ENCODE results near the gene HES5.

Gene HES5

GRCh38 chr1:2496087-2496622, 33.9 kb downstream of the HES5 start:
- in situ Hi-C loops (cut with MboI; ENCODE audit: low sequenced_read_pairs): no loop called here
- H3K9me3 ChIP-seq: no peaks in the 10 kb centered on the region
- no peaks in the 10 kb centered on the region for H3K4me1 ChIP-seq
- no peak overlapping the region for H3K4me3 ChIP-seq
- H3K27me3 ChIP-seq (ENCODE audit: low read depth): peaks cover 11% of the 10 kb centered on the region
- no peak for DNase-seq (ENCODE audit: low spot score in 2 of 2)
- no peaks in the 10 kb centered on the region for H3K36me3 ChIP-seq (replicated peaks)

- Histone ChIP-seq H3K27me3 (ENCODE audit: low read depth) (peaks cover 14% of the 10 kb centered on the region), H3K9me3 (no peaks in the 10 kb centered on the region), H3K4me1 (no peaks in the 10 kb centered on the region), H3K4me3 (no peak overlapping the region), H3K36me3 (replicated peaks) (no peaks in the 10 kb centered on the region)
- DNase-seq (ENCODE audit: low spot score in 2 of 2): no peak
- in situ Hi-C loops (cut with MboI; ENCODE audit: low sequenced_read_pairs): no loop called here
Measured at GRCh38 chr1:2495546-2495945, 34.5 kb downstream of the HES5 start.

- in situ Hi-C loops (cut with MboI; ENCODE audit: low sequenced_read_pairs): no loop called here
- DNase-seq (ENCODE audit: low spot score in 2 of 2): no peak
- Histone ChIP-seq H3K36me3 (replicated peaks) (no peaks in the 10 kb centered on the region), H3K4me3 (no peak overlapping the region), H3K27me3 (ENCODE audit: low read depth) (peaks cover 17% of the 10 kb centered on the region), H3K9me3 (no peaks in the 10 kb centered on the region), H3K4me1 (no peaks in the 10 kb centered on the region)
Measured at GRCh38 chr1:2495026-2495425, 35.0 kb downstream of the HES5 start.

- no peaks in the 10 kb centered on the region for H3K36me3 ChIP-seq (replicated peaks)
- in situ Hi-C loops (cut with MboI; ENCODE audit: low sequenced_read_pairs): no loop called here
- H3K4me1 ChIP-seq: no peaks in the 10 kb centered on the region
- peak in 1 of 2 experiments; percentile 39 for DNase-seq (ENCODE audit: low spot score in 2 of 2)
- H3K4me3 ChIP-seq: no peak overlapping the region
- H3K27me3 ChIP-seq (ENCODE audit: low read depth): peaks cover 17% of the 10 kb centered on the region
- no peaks in the 10 kb centered on the region for H3K9me3 ChIP-seq
Measured at GRCh38 chr1:2494323-2494693, 35.8 kb downstream of the HES5 start.

GRCh38 chr1:2493691-2494322, 36.3 kb downstream of the HES5 start:
- DNase-seq (ENCODE audit: low spot score in 2 of 2): no peak
- Histone ChIP-seq H3K36me3 (replicated peaks) (no peaks in the 10 kb centered on the region), H3K27me3 (ENCODE audit: low read depth) (peaks cover 17% of the 10 kb centered on the region), H3K4me1 (no peaks in the 10 kb centered on the region), H3K9me3 (peaks cover 2% of the 10 kb centered on the region; the same call in 1 of the 2 replicates), H3K4me3 (no peak overlapping the region)
- in situ Hi-C loops (cut with MboI; ENCODE audit: low sequenced_read_pairs): no loop called here

GRCh38 chr1:2493218-2493617, 36.8 kb downstream of the HES5 start:
- no peaks in the 10 kb centered on the region for H3K36me3 ChIP-seq (replicated peaks)

GRCh38 chr1:2492091-2492490, 38.0 kb downstream of the HES5 start:
- Histone ChIP-seq H3K36me3 (replicated peaks) (no peaks in the 10 kb centered on the region), H3K4me3 (no peak overlapping the region), H3K9me3 (peaks cover 5% of the 10 kb centered on the region; the same call in 1 of the 2 replicates), H3K4me1 (no peaks in the 10 kb centered on the region), H3K27me3 (ENCODE audit: low read depth) (peaks cover 17% of the 10 kb centered on the region)
- no peak for DNase-seq (ENCODE audit: low spot score in 2 of 2)
- in situ Hi-C loops (cut with MboI; ENCODE audit: low sequenced_read_pairs): no loop called here

More at GRCh38 chr1:2493218-2493617, 36.8 kb downstream of the HES5 start:
- Histone ChIP-seq H3K27me3 (ENCODE audit: low read depth) (peaks cover 17% of the 10 kb centered on the region), H3K4me3 (no peak overlapping the region), H3K4me1 (no peaks in the 10 kb centered on the region), H3K9me3 (peaks cover 5% of the 10 kb centered on the region; the same call in 1 of the 2 replicates)
- in situ Hi-C loops (cut with MboI; ENCODE audit: low sequenced_read_pairs): no loop called here
- DNase-seq (ENCODE audit: low spot score in 2 of 2): no peak

GRCh38 chr1:2489615-2490014, 40.4 kb downstream of the HES5 start:
- Histone ChIP-seq H3K4me3 (no peak overlapping the region), H3K27me3 (ENCODE audit: low read depth) (peaks cover 17% of the 10 kb centered on the region), H3K9me3 (peaks cover 5% of the 10 kb centered on the region; the same call in 1 of the 2 replicates), H3K36me3 (replicated peaks) (no peaks in the 10 kb centered on the region), H3K4me1 (no peaks in the 10 kb centered on the region)
- in situ Hi-C loops (cut with MboI; ENCODE audit: low sequenced_read_pairs): no loop called here
- no peak for DNase-seq (ENCODE audit: low spot score in 2 of 2)

GRCh38 chr1:2488688-2489087, 41.4 kb downstream of the HES5 start:
- Histone ChIP-seq H3K9me3 (peaks cover 5% of the 10 kb centered on the region; the same call in 1 of the 2 replicates), H3K4me1 (no peaks in the 10 kb centered on the region), H3K27me3 (ENCODE audit: low read depth) (peaks cover 17% of the 10 kb centered on the region), H3K36me3 (replicated peaks) (no peaks in the 10 kb centered on the region), H3K4me3 (no peak overlapping the region)
- DNase-seq (ENCODE audit: low spot score in 2 of 2): no peak
- in situ Hi-C loops (cut with MboI; ENCODE audit: low sequenced_read_pairs): no loop called here

GRCh38 chr1:2486558-2486957, 43.5 kb downstream of the HES5 start:
- no peak for DNase-seq (ENCODE audit: low spot score in 2 of 2)
- Histone ChIP-seq H3K36me3 (replicated peaks) (no peaks in the 10 kb centered on the region), H3K9me3 (peaks cover 5% of the 10 kb centered on the region; the same call in 1 of the 2 replicates), H3K4me1 (no peaks in the 10 kb centered on the region), H3K27me3 (ENCODE audit: low read depth) (peaks cover 9% of the 10 kb centered on the region), H3K4me3 (no peak overlapping the region)
- in situ Hi-C loops (cut with MboI; ENCODE audit: low sequenced_read_pairs): no loop called here

- H3K4me3 ChIP-seq: no peak overlapping the region
- DNase-seq (ENCODE audit: low spot score in 2 of 2): no peak
- peaks cover 5% of the 10 kb centered on the region for H3K27me3 ChIP-seq (ENCODE audit: low read depth)
- no peaks in the 10 kb centered on the region for H3K4me1 ChIP-seq
- in situ Hi-C loops (cut with MboI; ENCODE audit: low sequenced_read_pairs): no loop called here
- peaks cover 5% of the 10 kb centered on the region; the same call in 1 of the 2 replicates for H3K9me3 ChIP-seq
- H3K36me3 ChIP-seq (replicated peaks): no peaks in the 10 kb centered on the region
Measured at GRCh38 chr1:2486041-2486440, 44.0 kb downstream of the HES5 start.

GRCh38 chr1:2483970-2484369, 46.1 kb downstream of the HES5 start:
- Histone ChIP-seq H3K4me3 (no peak overlapping the region), H3K36me3 (replicated peaks) (no peaks in the 10 kb centered on the region), H3K4me1 (no peaks in the 10 kb centered on the region), H3K27me3 (ENCODE audit: low read depth) (no peaks in the 10 kb centered on the region), H3K9me3 (peaks cover 4% of the 10 kb centered on the region; the same call in 1 of the 2 replicates)
- no peak for DNase-seq (ENCODE audit: low spot score in 2 of 2)
- in situ Hi-C loops (cut with MboI; ENCODE audit: low sequenced_read_pairs): no loop called here

- H3K36me3 ChIP-seq (replicated peaks): no peaks in the 10 kb centered on the region
- DNase-seq (ENCODE audit: low spot score in 2 of 2): no peak
- no peaks in the 10 kb centered on the region for H3K4me1 ChIP-seq
- H3K9me3 ChIP-seq: no peaks in the 10 kb centered on the region
- in situ Hi-C loops (cut with MboI; ENCODE audit: low sequenced_read_pairs): no loop called here
- H3K4me3 ChIP-seq: no peak overlapping the region
- no peaks in the 10 kb centered on the region for H3K27me3 ChIP-seq (ENCODE audit: low read depth)
Measured at GRCh38 chr1:2483026-2483425, 47.0 kb downstream of the HES5 start.

GRCh38 chr1:2482588-2482987, 47.5 kb downstream of the HES5 start:
- Histone ChIP-seq H3K27me3 (ENCODE audit: low read depth) (no peaks in the 10 kb centered on the region), H3K36me3 (replicated peaks) (no peaks in the 10 kb centered on the region), H3K4me1 (no peaks in the 10 kb centered on the region), H3K9me3 (no peaks in the 10 kb centered on the region), H3K4me3 (no peak overlapping the region)
- in situ Hi-C loops (cut with MboI; ENCODE audit: low sequenced_read_pairs): no loop called here
- no peak for DNase-seq (ENCODE audit: low spot score in 2 of 2)

Measured in HAP-1 (cell line).